Hematopoietic multipotent progenitor cell treated with erythropoietin and hydrocortisone succinate and interleukin-3 and kit ligand, for 17 days (in vitro differentiated cells): Measurements from ENCODE around the gene STKLD1.
"Not testable (repeated sequence)": the region's sequence is repeated elsewhere in the genome, so short reads cannot be mapped to it uniquely, and the experiment has no call there.

Experiments used
- DNase-seq: peaks from one replicate; pipeline ENCODE4 v3.0.0-alpha.2; 2015; ENCODE audit warnings: low spot score

STKLD1 gene

DNA sequence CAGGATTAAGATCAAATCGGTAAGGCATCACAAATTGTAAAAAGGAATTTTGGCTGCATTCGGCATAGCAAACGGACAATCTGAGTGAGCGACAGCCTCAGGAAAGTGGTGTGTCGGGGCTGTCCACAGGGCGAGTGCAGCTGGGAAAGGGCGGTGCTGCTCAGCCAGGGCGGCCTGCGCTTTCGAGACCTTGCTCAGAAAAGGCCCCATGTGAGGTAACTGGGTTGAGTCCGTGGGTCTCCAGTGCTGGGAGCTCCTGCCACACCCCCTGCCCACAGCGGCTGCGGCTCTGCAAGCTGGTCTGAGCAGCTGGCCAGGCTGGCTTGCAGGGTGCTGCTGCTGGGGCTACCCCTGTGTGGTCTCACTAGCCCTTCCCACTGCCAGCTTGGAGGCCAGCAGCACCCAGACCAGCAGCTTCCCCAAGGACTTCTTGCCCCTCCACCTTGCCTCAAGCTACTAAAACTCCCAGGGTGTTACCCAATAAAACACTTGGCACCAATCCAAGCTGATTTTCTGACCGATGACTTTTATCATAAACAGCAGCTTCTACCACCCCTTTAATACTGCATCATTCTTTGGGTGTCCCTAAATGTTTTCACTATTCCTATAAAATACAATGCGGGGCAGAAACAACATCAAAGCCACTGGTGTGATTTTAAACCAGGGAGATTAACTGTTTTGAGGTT lies 13.7 kb upstream of the STKLD1 start:
- peak; percentile 78 for DNase-seq

DNA sequence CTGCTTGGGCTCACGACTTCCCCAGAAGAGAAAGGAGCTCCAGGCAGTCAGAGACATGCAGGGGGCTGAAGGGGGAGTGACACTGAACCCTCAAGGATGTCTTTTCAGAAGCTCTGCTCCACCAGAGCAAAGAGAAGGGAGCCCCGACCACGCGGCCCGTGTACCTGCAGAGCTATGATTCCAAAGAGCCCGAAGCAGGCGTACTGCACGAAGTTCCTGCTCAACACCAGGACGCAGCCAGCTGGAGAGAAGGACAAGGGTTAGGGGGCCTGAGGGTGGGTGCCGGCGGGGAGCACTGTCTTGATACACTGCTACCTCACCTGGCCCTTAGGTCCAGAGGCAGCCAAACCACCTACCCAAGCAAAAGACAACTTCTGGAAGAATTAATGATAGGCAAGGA lies 9.7 kb upstream of the STKLD1 start:
- DNase-seq, result no peak

- DNase-seq, result no peak
These were observed 8.9 kb upstream of the STKLD1 start for GRCh38 chr9:133367221-133367620.

- DNase-seq, result no peak
These were observed 8.4 kb upstream of the STKLD1 start for GRCh38 chr9:133367778-133368177.

- DNase-seq, result no peak
These were observed 7.8 kb upstream of the STKLD1 start for GRCh38 chr9:133368249-133368881.

GRCh38 chr9:133369422-133369821 lies 6.7 kb upstream of the STKLD1 start:
- no peak for DNase-seq

- no peak for DNase-seq
These were observed 6.2 kb upstream of the STKLD1 start for GRCh38 chr9:133369933-133370332.

GRCh38 chr9:133370685-133371084 lies 5.5 kb upstream of the STKLD1 start:
- no peak for DNase-seq

DNA sequence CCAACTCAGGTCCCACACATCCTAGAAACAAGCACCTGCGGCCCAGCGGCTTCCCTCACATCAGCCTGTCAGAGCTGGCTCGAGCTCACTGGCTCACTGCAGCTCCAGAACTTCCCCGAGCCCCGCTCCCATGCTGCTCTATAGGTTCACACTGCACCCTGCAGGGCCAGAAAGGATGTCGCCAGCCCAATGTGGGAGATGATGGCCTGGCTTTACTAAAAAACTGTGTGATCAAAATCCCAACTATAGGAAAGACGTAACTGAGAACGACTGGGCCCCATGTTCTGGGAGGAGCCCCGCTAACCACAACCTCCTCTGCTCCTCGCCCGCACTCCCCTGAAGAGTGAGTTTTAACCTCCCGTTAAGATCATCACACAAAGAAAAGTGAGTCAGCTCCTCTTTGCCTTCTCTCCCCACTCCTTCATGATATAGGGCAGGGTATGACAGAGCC lies 4.9 kb upstream of the STKLD1 start:
- DNase-seq, result no peak

GRCh38 chr9:133372144-133372543 lies 4.0 kb upstream of the STKLD1 start:
- DNase-seq, result no peak

DNA sequence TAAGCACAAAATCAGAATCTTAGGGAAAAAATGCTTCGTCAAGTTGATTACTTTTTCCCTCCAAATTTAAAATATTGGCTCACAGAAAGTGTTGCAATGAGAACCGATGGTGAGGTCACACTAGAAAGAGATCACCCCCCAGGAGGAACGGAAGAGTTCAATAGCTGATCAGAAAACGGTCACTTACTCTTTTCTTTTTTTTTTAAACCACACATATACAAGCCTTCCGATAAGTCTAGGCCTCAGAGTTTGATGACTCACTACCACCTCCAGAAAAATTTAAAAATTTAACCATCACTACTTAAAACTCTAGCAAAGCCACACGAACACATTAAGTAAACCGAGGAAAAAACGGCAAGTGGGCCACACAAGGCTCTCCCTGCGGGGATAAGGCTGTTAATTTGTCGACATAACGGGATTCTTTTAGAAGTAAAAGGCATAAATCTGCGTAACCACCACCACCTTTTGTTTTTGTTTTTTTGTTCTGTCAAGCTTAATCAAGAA lies 1.5 kb upstream of the STKLD1 start:
- DNase-seq, result peak; percentile 50

DNA sequence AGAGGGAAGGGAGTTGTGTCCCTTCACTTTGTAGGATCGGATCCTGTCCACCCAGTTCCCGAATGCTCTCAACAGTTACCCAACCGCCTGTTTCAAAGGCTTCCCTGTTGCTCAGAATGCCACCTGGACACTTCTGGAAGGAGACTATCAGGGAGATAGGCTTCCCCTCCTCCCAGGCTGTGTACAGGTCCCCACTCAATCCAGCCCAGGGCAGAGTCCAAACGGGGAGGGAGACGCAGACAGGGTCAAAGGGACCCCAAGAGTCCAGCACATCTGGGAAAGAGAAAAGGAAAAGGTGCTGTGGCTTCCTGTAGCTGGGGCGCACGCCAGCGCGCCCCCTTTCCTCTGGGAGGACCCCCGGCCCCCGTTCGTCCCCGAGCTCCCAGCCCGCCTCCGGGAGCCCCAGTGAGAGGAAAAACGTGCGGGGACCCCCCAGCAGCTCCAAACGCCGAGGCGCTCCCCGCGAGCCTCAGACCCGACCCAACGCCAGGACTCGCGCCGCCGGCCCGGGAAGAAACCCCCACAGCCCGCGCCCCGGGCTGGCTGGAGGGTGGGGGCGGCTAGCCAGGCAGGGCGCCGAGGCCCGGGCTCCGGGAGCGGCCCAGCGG lies 946 bp upstream of the STKLD1 start:
- DNase-seq, result peak; percentile 51

GRCh38 chr9:133377280-133377679 lies 1.1 kb downstream of the STKLD1 start:
- not testable (repeated sequence) for DNase-seq

- DNase-seq, result no peak
These were observed 1.6 kb downstream of the STKLD1 start for GRCh38 chr9:133377721-133378216.

- no peak for DNase-seq
These were observed 2.3 kb downstream of the STKLD1 start for GRCh38 chr9:133378408-133378962.

DNA sequence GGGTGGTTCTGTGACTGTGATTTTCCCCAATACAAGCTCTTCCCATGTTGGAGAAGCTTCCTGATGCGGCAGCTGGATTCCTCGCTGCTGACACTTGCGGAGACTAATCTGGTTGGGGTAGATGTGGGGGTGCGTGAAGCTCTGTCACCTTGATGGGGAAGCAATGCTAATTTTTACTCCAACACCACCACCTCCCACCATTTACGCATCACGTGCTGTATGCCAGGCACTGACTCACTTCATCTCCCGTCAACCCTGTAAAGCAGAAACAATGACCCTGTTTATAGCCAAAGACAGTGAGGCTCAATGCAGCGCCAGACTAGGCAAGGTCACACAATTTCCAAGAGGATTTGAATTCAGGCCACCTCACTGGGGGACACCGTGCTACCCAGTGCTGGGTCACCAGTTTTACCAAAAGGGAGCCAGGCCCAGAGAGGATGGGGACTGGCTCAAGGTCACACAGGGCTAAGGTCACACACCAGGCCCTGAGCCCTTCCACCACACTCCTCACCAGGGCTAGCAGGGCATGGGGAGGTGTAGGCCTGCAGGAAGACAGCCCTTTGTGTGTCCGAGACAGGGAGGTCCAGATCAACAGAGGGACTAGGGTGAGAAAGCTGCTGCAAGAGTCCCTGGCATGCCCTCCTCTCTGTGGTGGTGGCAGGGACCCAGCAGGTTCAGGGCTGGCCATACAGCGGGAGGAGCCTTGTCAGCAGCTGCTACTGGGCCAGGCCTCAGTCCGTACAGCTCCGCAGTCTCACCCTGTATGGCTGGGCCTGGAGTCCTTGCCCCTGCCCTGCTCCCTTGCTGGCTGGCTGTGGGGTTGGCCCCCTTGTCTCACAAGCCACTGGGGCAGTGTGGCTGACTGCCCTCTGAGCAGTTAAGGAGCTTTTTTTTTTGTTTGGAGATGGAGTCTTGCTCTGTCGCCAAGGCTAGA lies 3.3 kb downstream of the STKLD1 start:
- DNase-seq, result no peak

- no peak for DNase-seq
These were observed 4.6 kb downstream of the STKLD1 start for GRCh38 chr9:133380734-133381133.

DNA sequence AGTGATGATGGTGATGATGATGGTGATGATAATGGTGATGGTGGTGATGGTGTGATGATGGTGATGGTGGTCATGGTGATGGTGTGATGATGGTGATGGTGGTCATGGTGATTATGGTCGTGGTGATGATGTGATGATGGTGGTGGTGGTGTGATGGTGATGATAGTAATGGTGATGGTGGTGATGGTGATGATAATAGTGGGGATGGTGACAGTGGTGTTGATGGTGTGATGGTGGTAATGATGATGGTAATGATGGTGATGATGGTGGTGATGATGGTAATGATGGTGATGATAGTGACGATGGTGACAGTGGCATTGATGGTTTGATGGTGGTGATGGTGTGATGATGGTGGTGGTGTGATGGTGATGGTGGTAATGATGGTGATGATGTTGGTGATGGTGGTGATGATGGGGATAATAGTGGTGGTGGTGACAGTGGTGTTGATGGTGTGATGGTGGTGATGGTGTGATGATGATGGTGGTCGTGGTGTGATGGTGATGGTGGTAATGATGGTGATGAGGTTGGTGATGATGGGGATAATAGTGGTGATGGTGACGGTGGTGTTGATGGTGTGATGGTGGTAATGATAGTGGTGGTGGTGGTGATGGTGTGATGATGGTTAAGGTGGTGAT lies 6.5 kb downstream of the STKLD1 start:
- DNase-seq, result no peak

DNA sequence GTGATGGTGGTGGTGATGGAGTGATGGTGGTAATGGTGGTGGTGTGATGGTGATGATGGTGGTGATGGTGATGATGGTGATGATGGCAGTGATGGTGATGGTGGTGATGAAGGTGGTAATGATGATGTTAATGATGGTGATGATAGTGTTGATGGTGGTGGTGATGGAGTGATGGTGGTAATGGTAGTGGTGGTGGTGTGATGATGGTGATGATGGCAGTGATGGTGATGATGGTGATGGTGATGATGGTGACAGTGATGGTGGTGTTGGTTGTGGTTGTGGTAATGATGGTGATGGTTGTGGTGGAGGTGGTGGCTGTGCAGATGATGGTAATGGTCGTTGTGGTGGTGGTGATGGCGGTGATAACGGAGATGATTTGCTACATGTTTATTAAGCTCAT lies 7.3 kb downstream of the STKLD1 start:
- no peak for DNase-seq

DNA sequence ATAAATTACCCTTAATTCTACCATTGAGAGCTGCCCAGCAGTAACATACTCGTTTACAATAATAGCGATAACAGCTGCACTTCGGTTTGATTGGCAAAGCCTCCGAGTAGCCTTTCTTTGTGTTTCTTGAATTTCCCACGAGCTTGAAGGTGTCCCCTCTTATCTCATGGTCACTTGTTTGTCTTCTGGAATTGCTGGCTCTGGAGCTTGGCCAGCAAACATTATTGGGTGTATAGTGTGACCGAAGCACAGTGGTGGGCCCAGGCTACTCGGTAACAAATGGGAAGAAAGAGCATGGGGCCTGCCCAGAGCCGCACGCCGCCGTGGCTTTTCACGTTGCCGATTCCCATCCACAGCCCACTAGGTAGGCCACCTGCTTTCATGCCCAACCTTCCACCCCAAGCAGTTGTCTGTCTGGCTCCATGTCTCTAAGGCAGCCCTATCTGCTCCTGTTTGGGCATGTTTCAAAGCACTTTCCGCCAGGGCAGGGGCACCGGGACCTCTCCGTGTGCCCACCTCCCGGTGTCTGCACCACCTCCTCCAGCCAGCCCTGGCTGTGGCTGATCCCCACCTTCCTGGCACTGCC lies 8.7 kb downstream of the STKLD1 start:
- DNase-seq, result no peak

DNA sequence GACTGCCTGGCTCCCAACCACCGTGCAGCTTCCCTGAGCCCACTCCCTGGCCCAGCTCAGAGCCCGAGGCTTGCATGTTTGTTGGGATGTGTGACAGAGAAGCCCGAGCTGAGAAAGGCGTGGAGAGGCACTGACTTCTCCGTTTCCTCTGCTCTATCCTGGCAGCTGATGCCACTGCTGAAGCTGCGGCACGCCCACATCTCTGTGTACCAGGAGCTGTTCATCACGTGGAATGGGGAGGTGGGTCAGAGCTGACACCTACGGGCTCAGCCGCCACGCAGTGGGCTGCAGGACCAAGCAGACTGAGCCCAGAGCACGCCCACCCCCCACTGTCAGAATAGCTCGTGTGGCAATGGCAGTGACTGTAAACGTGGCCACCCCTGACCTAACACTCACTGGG lies 9.3 kb downstream of the STKLD1 start:
- no peak for DNase-seq
